Prostate gland (tissue), 2 donors: ENCODE data around the gene RTN4RL1. TPM values are rescaled to one million over a fixed set of nuclear protein-coding genes. Genes with fewer than 3 reads are reported as not detected.

Experiments used
- DNase-seq: peaks from one replicate; pipeline ENCODE4 v3.0.0-alpha.2; 2019; ENCODE audit warnings: low spot score
- H3K27ac ChIP-seq, 2 donors: fragments of 200-600 bp; sonication (generic); 2 replicates each; pipeline ENCODE4 v1.5.1; 2017 to 2019
- H3K27me3 ChIP-seq: fragments of 200-600 bp; sonication (generic); replicated peaks from 2 replicates; pipeline ENCODE4 v1.5.1; 2019; ENCODE audit not compliant: insufficient read depth
- H3K36me3 ChIP-seq, 2 donors: fragments of 200-600 bp; sonication (generic); 1 replicate in 1 of 2; 2 replicates in 1 of 2; pipeline versions ENCODE4 v1.5.1 to v1.8.1; 2017 to 2019
- H3K4me1 ChIP-seq: fragments of 200-600 bp; sonication (generic); replicated peaks from 2 replicates; pipeline ENCODE4 v1.5.1; 2019
- H3K4me3 ChIP-seq, 2 donors: fragments of 200-600 bp; sonication (generic); 2 replicates each; pipeline ENCODE4 v1.5.1; 2017 to 2019
- H3K9me3 ChIP-seq: fragments of 200-600 bp; sonication (generic); 2 replicates; pipeline ENCODE4 v1.5.1; 2017
- CTCF ChIP-seq, 4 experiments: fragments of 200-600 bp in 2 of 4; fragments of 450-650 bp in 2 of 4; sonication (generic) in 2 of 4; IDR thresholded peaks; 1 replicate in 3 of 4; 2 replicates in 1 of 4; pipeline ENCODE4 v1.5.1; 2016 to 2019; ENCODE audit warnings: antibody characterized with exemption in 4 of 4, mild to moderate bottlenecking in 2 of 4, moderate library complexity in 2 of 4
- POLR2A ChIP-seq: fragments of 450-650 bp; IDR thresholded peaks from one replicate; pipeline ENCODE4 v1.6.1; 2016; ENCODE audit warnings: antibody characterized with exemption, mild to moderate bottlenecking
- POLR2AphosphoS5 ChIP-seq: sonication (generic); formaldehyde crosslinking; IDR thresholded peaks from one replicate; pipeline ENCODE4 v1.6.1; 2017; ENCODE audit warnings: antibody characterized with exemption
- WGBS: methylation state at CpG from one replicate; pipeline ENCODE4 v1.1.5; 2018; 5-methylcytosine and 5-hydroxymethylcytosine counted together
- intact Hi-C: fragments of 100-400 bp; cut with DNase I; formaldehyde crosslinking; loops from one replicate; pipeline ENCODE4 v1.14.2; 2022
- microRNA counts, 2 donors: library from miRNA; unstranded; fragments of <30 nt; microRNA quantifications; one replicate each; lab custom pipeline; 2016 to 2017
- microRNA-seq: library from miRNA; unstranded; fragments of <30 nt; microRNA quantifications from one replicate; pipeline ENCODE4, GENCODE V29; 2016
- small RNA-seq, 2 donors: library from RNA; depleted of rRNA; stranded (forward); fragments of <200 nt; gene quantifications; one replicate each; pipeline ENCODE3, GENCODE V24; 2016
- total RNA-seq, 2 donors: library from RNA; depleted of rRNA; stranded (reverse); fragments of >200 nt; gene quantifications; one replicate each; pipeline ENCODE4 v1.1.0, GENCODE V29; 2016

Gene RTN4RL1
- total RNA-seq, 2 donors from 2014 or later: 8.3 to 21.5 TPM

- no peaks in the 10 kb centered on the region for H3K27me3 ChIP-seq
- TF ChIP-seq POLR2AphosphoS5 (no peak), CTCF (IDR thresholded peaks at IDR 0.05) (no peak), POLR2A (no peak)
- intact Hi-C loops: no loop called here
- WGBS: 92% methylated on average over 14 of the region's 14 CpGs
- H3K27ac ChIP-seq: no peak overlapping the region
- no peak overlapping the region for H3K4me3 ChIP-seq
- peaks cover 9 to 17% of the 10 kb centered on the region in 2 donors for H3K36me3 ChIP-seq
- no peaks in the 10 kb centered on the region for H3K9me3 ChIP-seq
- H3K4me1 ChIP-seq: no peaks in the 10 kb centered on the region
- DNase-seq: no peak
Observed at GRCh38 chr17:1888741-1889140, 136.4 kb downstream of the RTN4RL1 start.

MicroRNA genes within 50 kb of the gene (microRNA counts, 767-probe panel; counts per million panel counts)
- microRNA hsa-miR-132-3p (lab: Ali Mortazavi, UCI) (4,223 to 4,663 counts per million in 2 donors), microRNA hsa-miR-212-3p (lab: Ali Mortazavi, UCI) (0 to 431 counts per million in 2 donors)

Small RNA genes within 50 kb of the gene (microRNA-seq; reads per million reads assigned to microRNA genes)
- gene MIR132 (1,722 reads per million, percentile 90 among the genes with 10 or more reads in this experiment), gene MIR212 (51.8 reads per million, percentile 67 among the genes with 10 or more reads in this experiment)

Small RNA genes within 50 kb of the gene (small RNA-seq; reads per million reads assigned to genes)
- gene AC090617.9 (0 reads per million in 2 donors), gene MIR132 (9.4 to 21.5 reads per million in 2 donors), gene MIR212 (10.5 to 19.4 reads per million in 2 donors), gene OVCA2 (0 reads per million in 2 donors)

Other genes with a start within 250 kb of the RTN4RL1 start
- gene SMYD4, start 195.4 kb downstream of the RTN4RL1 start, total RNA-seq: 10 to 100 TPM; 13.6 to 14.7 TPM
- 10 to 100 TPM; 33.0 to 34.0 TPM for gene RPA1, start 195.3 kb downstream of the RTN4RL1 start, total RNA-seq
- 10 to 100 TPM; 61.4 to 84.1 TPM for gene DPH1, start 4.8 kb upstream of the RTN4RL1 start, total RNA-seq
- gene OVCA2, start 16.7 kb upstream of the RTN4RL1 start, total RNA-seq: 10 to 100 TPM; 52.2 to 57.5 TPM
- gene HIC1, start 29.8 kb upstream of the RTN4RL1 start, total RNA-seq: 10 to 100 TPM; 20.5 to 33.1 TPM